T-helper 1 cell treated with Interleukin-12 subunit alpha and Interleukin-12 subunit beta and Interleukin-4 antibody, amounts not matched to agents 30 μg/mL and 1 μg/mL, for 36 hours (primary cell): ENCODE measurements around the gene FAM163B.

Source experiments
- H3K27ac Mint-ChIP-seq: one replicate; pipeline ENCODE4 v1.8.0; 2021; ENCODE audit warnings: mild to moderate bottlenecking, mixed read lengths
- H3K27me3 Mint-ChIP-seq: one replicate; pipeline ENCODE4 v1.8.0; 2021; ENCODE audit warnings: low read depth, mixed read lengths
- H3K36me3 Mint-ChIP-seq: one replicate; pipeline ENCODE4 v1.8.0; 2021; ENCODE audit warnings: low read depth, mixed read lengths
- H3K4me1 Mint-ChIP-seq: one replicate; pipeline ENCODE4 v1.8.0; 2021; ENCODE audit warnings: low read depth, mixed read lengths
- H3K4me3 Mint-ChIP-seq: one replicate; pipeline ENCODE4 v1.8.0; 2021; ENCODE audit warnings: mild to moderate bottlenecking, moderate library complexity, mixed read lengths
- H3K9me3 Mint-ChIP-seq: one replicate; pipeline ENCODE4 v1.8.0; 2021; ENCODE audit warnings: mixed read lengths

Gene FAM163B

GRCh38 chr9:133643362-133643755, 34.2 kb upstream of the FAM163B start:
- H3K4me1 Mint-ChIP-seq: no peaks in the 10 kb centered on the region
- no peak overlapping the region for H3K4me3 Mint-ChIP-seq
- H3K9me3 Mint-ChIP-seq: no peaks in the 10 kb centered on the region

GRCh38 chr9:133642708-133643361, 33.6 kb upstream of the FAM163B start:
- Mint-ChIP-seq H3K9me3 (no peaks in the 10 kb centered on the region), H3K27ac (no peak overlapping the region), H3K4me1 (no peaks in the 10 kb centered on the region), H3K36me3 (no peaks in the 10 kb centered on the region), H3K4me3 (no peak overlapping the region), H3K27me3 (no peaks in the 10 kb centered on the region)

More at GRCh38 chr9:133643362-133643755, 34.2 kb upstream of the FAM163B start:
- no peaks in the 10 kb centered on the region for H3K36me3 Mint-ChIP-seq
- H3K27me3 Mint-ChIP-seq: no peaks in the 10 kb centered on the region
- H3K27ac Mint-ChIP-seq: no peak overlapping the region

DNA sequence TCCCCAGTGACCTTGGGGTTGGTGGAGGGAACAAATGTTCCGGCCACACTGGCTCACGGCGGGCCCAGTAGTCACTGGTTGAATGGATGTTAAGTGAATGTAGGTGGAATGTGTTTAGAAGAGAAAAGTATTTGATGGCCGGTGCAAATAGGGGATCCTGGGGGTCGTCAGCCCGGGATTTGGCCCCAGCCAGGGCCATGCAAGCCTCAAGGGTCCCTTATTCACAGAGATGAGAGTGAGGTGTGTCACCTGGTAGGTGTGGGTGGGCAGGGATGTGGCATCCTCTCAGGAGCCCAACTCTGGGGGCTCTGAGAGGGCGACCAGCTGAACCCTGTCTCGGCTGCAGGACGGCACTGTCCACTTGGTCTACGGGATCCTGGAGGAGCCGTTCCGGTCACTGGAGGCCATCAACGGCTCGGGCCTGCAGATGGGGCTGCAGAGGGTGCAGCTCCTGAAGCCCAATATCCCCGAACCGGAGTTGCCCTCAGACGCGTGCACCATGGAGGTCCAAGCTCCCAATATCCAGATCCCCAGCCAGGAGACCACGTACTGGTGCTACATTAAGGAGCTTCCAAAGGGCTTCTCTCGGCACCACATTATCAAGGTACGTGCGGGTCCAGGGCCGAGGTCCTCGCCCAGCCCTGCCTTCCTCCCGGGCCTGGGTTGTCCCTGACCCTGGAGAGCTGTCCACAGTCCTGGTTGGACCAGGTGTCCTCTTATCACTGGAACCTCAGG, 32.8 kb upstream of the FAM163B start:
- H3K36me3 Mint-ChIP-seq: no peaks in the 10 kb centered on the region
- H3K4me1 Mint-ChIP-seq: no peaks in the 10 kb centered on the region
- no peak overlapping the region for H3K4me3 Mint-ChIP-seq
- H3K27me3 Mint-ChIP-seq: no peaks in the 10 kb centered on the region
- no peaks in the 10 kb centered on the region for H3K9me3 Mint-ChIP-seq
- H3K27ac Mint-ChIP-seq: no peak overlapping the region

DNA sequence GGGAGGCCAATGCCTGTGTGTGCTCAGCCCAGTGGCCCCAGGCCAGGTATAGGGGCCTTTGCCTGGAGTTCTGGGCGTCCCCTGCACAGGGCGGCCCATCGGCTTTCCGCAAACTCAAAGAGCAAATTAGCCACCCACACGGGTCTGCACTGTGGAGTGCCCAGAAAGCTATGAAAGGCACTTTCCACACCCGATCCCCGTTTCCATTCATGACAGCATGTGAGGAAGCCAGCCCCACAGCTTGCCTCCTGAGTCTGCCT, 32.1 kb upstream of the FAM163B start:
- Mint-ChIP-seq H3K9me3 (no peaks in the 10 kb centered on the region), H3K36me3 (no peaks in the 10 kb centered on the region), H3K4me3 (no peak overlapping the region), H3K4me1 (no peaks in the 10 kb centered on the region), H3K27me3 (no peaks in the 10 kb centered on the region), H3K27ac (no peak overlapping the region)

DNA sequence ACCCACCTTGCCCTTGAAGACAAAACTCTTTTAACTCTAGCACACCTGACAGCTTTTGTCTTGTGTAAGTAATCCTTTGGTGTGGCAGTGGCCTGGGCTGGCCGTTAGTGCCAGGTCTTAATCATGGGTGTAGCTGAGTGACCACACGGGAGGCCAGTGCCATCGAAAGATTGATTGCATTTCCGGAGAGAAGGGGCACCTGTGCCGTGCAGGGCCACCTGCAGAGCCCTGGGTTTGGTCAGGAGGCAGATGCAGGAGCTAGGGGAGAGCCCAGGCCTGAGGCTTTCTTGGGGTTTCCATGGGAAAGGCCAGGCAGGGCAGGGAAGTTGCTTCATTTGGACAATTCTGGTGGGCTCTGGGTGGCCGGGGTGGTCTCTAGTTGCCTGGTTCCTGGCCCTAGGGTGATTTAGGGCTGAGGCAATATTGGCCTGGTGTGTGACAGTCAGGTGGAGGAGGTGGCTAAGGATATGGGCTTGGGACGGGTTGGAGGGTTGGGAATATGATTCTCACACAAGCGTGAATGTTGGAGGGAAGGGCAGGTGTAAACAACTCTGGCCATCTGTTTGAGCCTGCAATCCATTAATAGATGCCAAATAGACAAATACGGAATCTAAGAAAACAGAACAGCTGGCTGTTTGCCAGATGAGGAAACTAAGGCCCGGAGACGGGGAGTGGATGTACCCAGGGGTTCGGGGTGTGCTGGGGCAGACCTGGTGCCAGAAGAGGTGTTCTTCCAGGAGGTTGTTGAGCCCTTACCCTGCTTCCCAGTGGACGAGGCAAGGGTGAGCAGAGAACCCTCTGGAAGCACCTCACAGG, 31.6 kb upstream of the FAM163B start:
- Mint-ChIP-seq H3K36me3 (no peaks in the 10 kb centered on the region), H3K27me3 (no peaks in the 10 kb centered on the region), H3K4me1 (no peaks in the 10 kb centered on the region), H3K9me3 (no peaks in the 10 kb centered on the region), H3K27ac (no peak overlapping the region), H3K4me3 (no peak overlapping the region)

DNA sequence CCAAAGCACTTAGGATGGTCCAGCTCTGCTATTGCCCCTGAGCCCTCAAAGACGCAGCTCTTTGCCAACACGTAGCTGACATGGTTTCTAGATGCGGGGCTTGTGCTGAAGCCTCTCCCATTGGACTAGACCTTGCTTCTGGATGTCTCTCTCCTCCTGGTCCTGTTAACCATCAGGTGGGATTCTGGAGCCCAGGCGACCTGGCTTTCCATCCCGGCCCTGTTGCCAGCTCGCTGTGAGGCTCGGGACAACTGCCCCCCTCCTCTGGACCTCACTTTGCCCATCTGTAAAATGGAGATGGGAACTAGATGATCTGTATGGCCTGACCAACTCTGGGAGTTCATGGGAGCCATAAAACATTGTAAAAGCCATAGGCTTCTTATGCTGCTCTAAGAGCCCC, 31.0 kb upstream of the FAM163B start:
- no peak overlapping the region for H3K27ac Mint-ChIP-seq
- no peak overlapping the region for H3K4me3 Mint-ChIP-seq
- no peaks in the 10 kb centered on the region for H3K36me3 Mint-ChIP-seq
- H3K4me1 Mint-ChIP-seq: no peaks in the 10 kb centered on the region
- no peaks in the 10 kb centered on the region for H3K9me3 Mint-ChIP-seq
- no peaks in the 10 kb centered on the region for H3K27me3 Mint-ChIP-seq

- Mint-ChIP-seq H3K36me3 (no peaks in the 10 kb centered on the region), H3K9me3 (no peaks in the 10 kb centered on the region), H3K27ac (no peak overlapping the region), H3K4me1 (no peaks in the 10 kb centered on the region), H3K27me3 (no peaks in the 10 kb centered on the region), H3K4me3 (no peak overlapping the region)
These were observed 30.4 kb upstream of the FAM163B start for GRCh38 chr9:133639613-133640012.

GRCh38 chr9:133638711-133639110, 29.5 kb upstream of the FAM163B start:
- Mint-ChIP-seq H3K36me3 (no peaks in the 10 kb centered on the region), H3K4me1 (no peaks in the 10 kb centered on the region), H3K27ac (no peak overlapping the region), H3K9me3 (no peaks in the 10 kb centered on the region), H3K4me3 (no peak overlapping the region), H3K27me3 (no peaks in the 10 kb centered on the region)

GRCh38 chr9:133638076-133638475, 28.9 kb upstream of the FAM163B start:
- Mint-ChIP-seq H3K9me3 (no peaks in the 10 kb centered on the region), H3K4me3 (no peak overlapping the region), H3K36me3 (no peaks in the 10 kb centered on the region), H3K4me1 (no peaks in the 10 kb centered on the region), H3K27me3 (no peaks in the 10 kb centered on the region), H3K27ac (no peak overlapping the region)

DNA sequence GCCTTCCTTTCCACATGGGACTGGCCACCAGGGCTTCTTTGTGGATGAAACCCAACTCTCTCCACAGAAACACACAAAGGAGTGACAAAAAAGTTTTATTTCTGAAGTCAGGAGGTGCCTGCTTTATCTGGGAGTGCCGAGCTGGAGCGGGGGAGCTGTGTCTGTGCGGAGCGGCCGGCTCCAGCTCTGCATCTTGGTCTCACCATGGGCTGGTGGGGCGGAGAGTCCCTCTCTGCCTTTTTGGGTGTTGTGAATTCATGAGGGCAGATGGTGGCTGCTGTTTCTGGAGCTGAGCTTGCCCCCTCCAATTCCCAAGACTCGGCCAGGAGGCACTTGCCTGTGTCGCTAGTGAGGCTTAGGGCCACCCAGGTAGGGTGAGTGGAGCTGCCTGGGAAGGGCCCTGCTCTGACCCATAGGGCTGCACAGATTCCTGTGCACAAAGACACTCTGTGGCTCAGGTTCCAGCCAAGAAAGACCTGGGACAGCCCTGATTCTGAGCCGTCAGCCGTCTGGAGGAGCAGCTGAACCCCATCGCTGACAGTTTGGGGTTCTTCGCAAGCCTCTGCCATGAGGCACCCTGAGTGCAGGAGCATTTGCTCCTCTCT, 28.4 kb upstream of the FAM163B start:
- Mint-ChIP-seq H3K27me3 (peaks cover 2% of the 10 kb centered on the region), H3K9me3 (no peaks in the 10 kb centered on the region), H3K36me3 (no peaks in the 10 kb centered on the region), H3K4me3 (no peak overlapping the region), H3K4me1 (no peaks in the 10 kb centered on the region), H3K27ac (no peak overlapping the region)

DNA sequence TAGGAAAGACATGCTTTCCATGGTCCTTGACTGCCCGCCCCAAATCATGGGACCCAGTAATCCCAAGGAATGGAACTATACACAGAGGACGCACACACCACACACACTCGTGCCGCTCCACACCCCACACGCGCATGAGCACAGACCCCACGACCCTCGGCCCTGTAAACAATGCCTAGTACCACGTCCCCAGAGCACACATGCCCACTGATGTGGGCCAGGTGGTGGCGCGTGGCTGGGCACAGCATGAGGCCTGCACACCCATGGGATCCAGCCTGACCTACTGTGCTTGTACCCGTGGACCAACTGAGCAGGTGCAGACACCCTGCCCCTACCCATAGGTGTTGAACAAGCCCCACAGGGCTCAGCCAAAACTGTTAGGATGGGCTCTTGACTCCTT, 27.7 kb upstream of the FAM163B start:
- Mint-ChIP-seq H3K4me1 (no peaks in the 10 kb centered on the region), H3K36me3 (no peaks in the 10 kb centered on the region), H3K9me3 (no peaks in the 10 kb centered on the region), H3K27ac (no peak overlapping the region), H3K27me3 (peaks cover 2% of the 10 kb centered on the region), H3K4me3 (no peak overlapping the region)

DNA sequence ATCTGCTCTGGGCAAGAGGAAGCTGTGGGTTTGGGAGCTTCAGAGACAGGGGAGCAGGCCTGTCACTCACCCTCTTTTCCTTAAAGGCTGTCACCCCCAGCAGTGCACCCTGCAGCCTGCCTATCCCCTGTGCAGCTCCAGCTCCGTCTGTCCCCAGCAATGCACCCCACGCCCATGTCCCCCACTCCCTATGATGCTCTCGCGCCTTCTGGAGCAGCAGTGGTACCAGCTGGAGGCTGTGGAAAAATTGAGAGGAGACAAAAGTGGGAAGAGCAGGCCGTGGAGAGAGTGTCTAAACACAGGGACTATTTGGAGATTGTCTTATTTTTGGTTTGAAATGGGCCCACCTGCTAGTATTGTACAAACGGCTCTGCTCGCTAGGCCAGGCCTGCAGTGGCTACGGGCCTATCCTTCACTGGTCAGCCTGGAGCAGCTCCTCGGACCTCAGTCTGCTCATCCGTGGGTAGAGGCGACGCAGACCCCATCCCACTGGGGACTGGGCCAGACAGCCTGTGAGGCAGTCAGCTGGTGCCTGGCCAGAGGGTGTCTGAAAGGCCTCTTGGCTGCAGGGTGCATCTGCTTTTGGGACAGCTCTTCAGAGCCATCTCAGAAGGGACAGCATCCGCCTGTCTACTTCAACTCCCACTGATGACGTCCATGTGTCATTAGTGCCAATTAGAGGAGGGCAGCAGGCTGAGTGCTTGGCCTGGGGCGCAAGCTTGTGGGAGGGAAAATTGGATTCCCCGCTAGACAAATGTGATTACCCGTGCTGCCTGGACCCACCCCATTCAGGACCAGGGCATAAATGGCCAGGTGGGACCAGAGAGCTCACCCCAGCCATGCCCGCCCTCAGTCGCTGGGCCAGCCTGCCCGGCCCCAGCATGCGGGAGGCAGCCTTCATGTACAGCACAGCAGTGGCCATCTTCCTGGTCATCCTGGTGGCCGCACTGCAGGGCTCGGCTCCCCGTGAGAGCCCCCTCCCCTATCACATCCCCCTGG, 26.6 kb upstream of the FAM163B start, which contains the start of gene DBH:
Gene DBH, plus strand, starts transcription at position 831 of the 999 bp plus-strand sequence. Its CDS starts 9 bp downstream, at position 840.
- Mint-ChIP-seq H3K4me1 (no peaks in the 10 kb centered on the region), H3K27me3 (peaks cover 2% of the 10 kb centered on the region), H3K4me3 (no peak within 1 kb of the TSS), H3K36me3 (no peaks in the 10 kb centered on the region), H3K27ac (no peak within 1 kb of the TSS), H3K9me3 (no peaks in the 10 kb centered on the region)

DNA sequence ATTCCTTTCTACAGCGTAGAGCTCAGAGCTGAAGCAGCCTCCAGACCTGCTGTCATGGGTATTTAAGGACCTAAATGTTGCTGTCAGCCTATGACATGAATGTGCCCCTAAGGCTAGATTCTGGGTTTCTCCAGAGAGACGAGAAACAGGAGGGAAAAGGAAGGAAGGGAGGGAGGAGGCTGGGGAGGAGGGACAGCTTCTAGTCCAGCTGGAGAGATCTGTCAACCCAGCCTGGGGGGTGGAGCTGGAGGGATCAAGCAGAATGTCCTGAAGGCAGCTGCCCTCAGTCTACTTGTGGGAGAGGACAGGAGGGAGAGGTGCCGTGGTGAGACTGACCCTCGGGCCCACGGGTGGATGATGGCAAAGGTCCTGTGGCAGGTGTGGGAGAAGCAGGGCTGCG, 25.9 kb upstream of the FAM163B start:
- Mint-ChIP-seq H3K36me3 (no peaks in the 10 kb centered on the region), H3K27me3 (peaks cover 2% of the 10 kb centered on the region), H3K27ac (no peak overlapping the region), H3K9me3 (no peaks in the 10 kb centered on the region), H3K4me1 (no peaks in the 10 kb centered on the region), H3K4me3 (no peak overlapping the region)
